HL-60 (cell line): ENCODE data around the gene LRRC72.

ENCODE experiments used
- CTCF ChIP-seq: IDR thresholded peaks from one replicate; pipeline ENCODE4 v1.5.1; 2011; ENCODE audit warnings: low read length, control low read depth, inconsistent platforms; ENCODE audit not compliant: insufficient read depth
- REST ChIP-seq: IDR thresholded peaks from 2 replicates; pipeline ENCODE4 v1.6.1; 2012; ENCODE audit warnings: low read depth; ENCODE audit not compliant: insufficient replicate concordance

GRCh38 chr7:16583834-16584233, 57.2 kb downstream of the LRRC72 start:
- TF ChIP-seq CTCF (no peak), REST (no peak)
